K562 (cell line): Measurements from ENCODE around the gene MAP7D1. TPM values are rescaled to one million over a fixed set of nuclear protein-coding genes. Genes with fewer than 3 reads are reported as not detected.

ENCODE experiments used
- ARID4B ChIP-seq: sonication (generic); formaldehyde crosslinking; IDR thresholded peaks from 2 replicates; pipeline ENCODE4 v1.8.0; 2022; ENCODE audit warnings: mild to moderate bottlenecking, missing genetic modification reagents
- BCLAF1 ChIP-seq, 2 experiments: fragments of 450-650 bp in 1 of 2; IDR thresholded peaks; 2 replicates each; pipeline ENCODE4 v1.6.1; 2011 to 2017; ENCODE audit warnings: low read depth in 2 of 2, antibody characterized with exemption in 1 of 2, borderline replicate concordance in 1 of 2, low read length in 1 of 2, mild to moderate bottlenecking in 1 of 2, mixed read lengths in 1 of 2; ENCODE audit not compliant: control insufficient read depth in 1 of 2
- E2F5 ChIP-seq: sonication (generic); formaldehyde crosslinking; IDR thresholded peaks from 2 replicates; pipeline ENCODE4 v1.8.0; 2022; ENCODE audit warnings: mild to moderate bottlenecking, missing genetic modification reagents
- FOXP4 ChIP-seq: sonication (generic); formaldehyde crosslinking; IDR thresholded peaks from 2 replicates; pipeline ENCODE4 v1.8.0; 2022; ENCODE audit warnings: mild to moderate bottlenecking, missing genetic modification reagents, borderline replicate concordance
- KAT8 ChIP-seq: fragments of 450-650 bp; IDR thresholded peaks from 2 replicates; pipeline ENCODE4 v1.6.1; 2016; ENCODE audit warnings: low read depth, mild to moderate bottlenecking
- LCOR ChIP-seq: sonication (generic); formaldehyde crosslinking; IDR thresholded peaks from 2 replicates; pipeline ENCODE4 v1.8.0; 2022; ENCODE audit warnings: mild to moderate bottlenecking, missing genetic modification reagents
- MECOM ChIP-seq: fragments of 250-450 bp; sonication (Bioruptor Pico); IDR thresholded peaks from 2 replicates; pipeline ENCODE4 v1.8.0; 2022; ENCODE audit warnings: inconsistent platforms
- MYBL2 ChIP-seq, 2 experiments: fragments of 450-650 bp in 1 of 2; sonication (generic) in 1 of 2; formaldehyde crosslinking in 1 of 2; IDR thresholded peaks; 2 replicates each; pipeline versions ENCODE4 v1.6.1 to v1.8.1; 2017 to 2022; ENCODE audit warnings: borderline replicate concordance in 1 of 2, inconsistent platforms in 1 of 2, low read depth in 1 of 2, mild to moderate bottlenecking in 1 of 2, missing genetic modification reagents in 1 of 2, moderate library complexity in 1 of 2
- OTX1 ChIP-seq: fragments of 450-650 bp; formaldehyde crosslinking; IDR thresholded peaks from 2 replicates; pipeline ENCODE4 v1.4.0; 2022; ENCODE audit warnings: mild to moderate bottlenecking
- WHSC1 ChIP-seq: IDR thresholded peaks from one replicate; pipeline ENCODE4 v1.6.1; 2012; ENCODE audit warnings: low read length, control low read depth, inconsistent platforms
- ZNF398 ChIP-seq: fragments of 250-450 bp; sonication (Bioruptor Pico); IDR thresholded peaks from 2 replicates; pipeline ENCODE4 v1.8.0; 2021; ENCODE audit warnings: moderate library complexity, mild to moderate bottlenecking, inconsistent platforms
- ZSCAN32 ChIP-seq: fragments of 450-650 bp; formaldehyde crosslinking; IDR thresholded peaks from 2 replicates; pipeline ENCODE4 v1.4.0; 2020; ENCODE audit warnings: mild to moderate bottlenecking, moderate library complexity
- polyA plus RNA-seq, 8 experiments: library from polyadenylated mRNA; depleted of rRNA in 4 of 8; stranded (reverse) in 5 of 8; unstranded in 3 of 8; fragments of >200 nt; fragmentation: Nextera tagmentation in 2 of 8; fragmentation: Illumina TruSeq in 1 of 8; extraction: Ambion mirVana in 2 of 8; extraction: Trizol in 1 of 8; gene quantifications; 2 replicates each; pipeline versions ENCODE4 v1.2.1 to v1.2.3, GENCODE V29; 2011 to 2014; ENCODE audit warnings: inconsistent platforms in 1 of 8, missing spikeins in 1 of 8
- total RNA-seq, 7 experiments: library from RNA; depleted of rRNA in 6 of 7; stranded (reverse); fragments of >200 nt in 6 of 7; fragmentation: Illumina TruSeq in 2 of 7; extraction: Trizol in 2 of 7; gene quantifications; 2 replicates each; pipeline versions ENCODE4 v1.2.1 to v1.2.3, GENCODE V29; 2011 to 2021; ENCODE audit warnings: low replicate concordance in 1 of 7

MAP7D1 gene
- total and polyA plus RNA-seq, 9 of the 15 experiments (the other 6 are each of a cell fraction or from before 2014, with no cell fraction given) = 3.6 to 108 (median 34.5) TPM

- TF ChIP-seq KAT8 (no peak), E2F5 (CRISPR knock-in tag) (0 out of 2 replicates have a peak, but pooled peaks have one; percentile 25), WHSC1 (no peak), ZNF398 (CRISPR knock-in tag) (no peak), OTX1 (CRISPR knock-in tag) (no peak), LCOR (CRISPR knock-in tag) (no peak), FOXP4 (no peak), BCLAF1 (IDR thresholded peaks at IDR 0.05; ENCODE audit: borderline replicate concordance in 1 of 2, control insufficient read depth in 1 of 2, low read depth in 2 of 2, low read length in 1 of 2) (no peak), MECOM (CRISPR knock-in tag) (no peak), ZSCAN32 (CRISPR knock-in tag) (no peak), ARID4B (CRISPR knock-in tag) (no peak), MYBL2 (IDR thresholded peaks at IDR 0.05; ENCODE audit: low read depth) (no peak), MYBL2 (CRISPR knock-in tag; IDR thresholded peaks at IDR 0.05; ENCODE audit: borderline replicate concordance) (no peak)
Observed at GRCh38 chr1:36160949-36161485, 5.1 kb downstream of the MAP7D1 start (continued).
